Ovary (tissue), 3 donors: ENCODE data around the gene DGKQ.

Experiments
- POLR2A ChIP-seq: fragments of 450-650 bp; IDR thresholded peaks from one replicate; pipeline ENCODE4 v1.6.1; 2017; ENCODE audit warnings: antibody characterized with exemption, mild to moderate bottlenecking, moderate library complexity
- TF ChIP-seq, protein P1 (sequence below), 3 donors: fragments of 450-650 bp in 2 of 3; fragments of 200-600 bp in 1 of 3; IDR thresholded peaks; one replicate each; pipeline versions ENCODE4 v1.5.1 to v1.8.0; 2016 to 2022; ENCODE audit warnings: antibody characterized with exemption in 3 of 3, mild to moderate bottlenecking in 1 of 3
- donor health status: DM: no; HTN: no; CAD: no.

DNA sequence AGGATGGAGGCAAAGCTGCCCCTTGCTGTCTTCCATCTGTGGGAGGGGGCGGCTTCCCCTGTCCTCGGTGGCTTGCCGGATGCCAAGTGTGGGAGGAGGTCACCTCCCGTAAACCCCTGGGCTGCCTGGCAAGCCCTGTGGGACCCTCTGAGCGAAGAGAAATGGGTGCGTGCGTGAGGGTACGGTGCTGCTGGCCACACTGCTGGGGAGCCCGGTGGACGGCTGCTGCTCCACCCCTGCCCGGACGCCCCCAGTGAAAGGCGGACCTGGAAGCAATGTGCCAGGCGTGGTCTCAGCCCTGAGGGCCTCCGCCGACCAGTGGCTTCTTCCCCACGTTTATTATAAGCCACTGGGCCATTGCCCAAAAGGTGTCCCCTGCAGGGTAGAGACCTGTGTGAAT is 8.9 kb upstream of the DGKQ start:
- TF ChIP-seq, protein P1, sequence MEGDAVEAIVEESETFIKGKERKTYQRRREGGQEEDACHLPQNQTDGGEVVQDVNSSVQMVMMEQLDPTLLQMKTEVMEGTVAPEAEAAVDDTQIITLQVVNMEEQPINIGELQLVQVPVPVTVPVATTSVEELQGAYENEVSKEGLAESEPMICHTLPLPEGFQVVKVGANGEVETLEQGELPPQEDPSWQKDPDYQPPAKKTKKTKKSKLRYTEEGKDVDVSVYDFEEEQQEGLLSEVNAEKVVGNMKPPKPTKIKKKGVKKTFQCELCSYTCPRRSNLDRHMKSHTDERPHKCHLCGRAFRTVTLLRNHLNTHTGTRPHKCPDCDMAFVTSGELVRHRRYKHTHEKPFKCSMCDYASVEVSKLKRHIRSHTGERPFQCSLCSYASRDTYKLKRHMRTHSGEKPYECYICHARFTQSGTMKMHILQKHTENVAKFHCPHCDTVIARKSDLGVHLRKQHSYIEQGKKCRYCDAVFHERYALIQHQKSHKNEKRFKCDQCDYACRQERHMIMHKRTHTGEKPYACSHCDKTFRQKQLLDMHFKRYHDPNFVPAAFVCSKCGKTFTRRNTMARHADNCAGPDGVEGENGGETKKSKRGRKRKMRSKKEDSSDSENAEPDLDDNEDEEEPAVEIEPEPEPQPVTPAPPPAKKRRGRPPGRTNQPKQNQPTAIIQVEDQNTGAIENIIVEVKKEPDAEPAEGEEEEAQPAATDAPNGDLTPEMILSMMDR (IDR thresholded peaks at IDR 0.05): no peak
- no peak for TF ChIP-seq POLR2A
